Caco-2 (cell line): ENCODE measurements around the gene COL8A2. TPM values are rescaled to one million over a fixed set of nuclear protein-coding genes. Genes with fewer than 3 reads are reported as not detected.
A peak's percentile ranks its signal among the peaks of the same experiment; 100 is the strongest.

Source experiments
- BruUV-seq: library from RNA; stranded (reverse); fragments of 400-500 nt; replicated peaks from 2 replicates; lab custom pipeline; 2021; lab: Mats Ljungman, UMichigan
- CTCF ChIA-PET: fragments of 300-600 bp; sonication (Branson Sonifier 250); formaldehyde crosslinking; loops from one replicate; lab custom pipeline; 2022; ENCODE audit warnings: antibody characterized with exemption; lab: Charles Lee
- POLR2A ChIA-PET: fragments of 300-600 bp; sonication (Branson Sonifier 250); formaldehyde crosslinking; loops from one replicate; lab custom pipeline; 2022; ENCODE audit warnings: antibody characterized with exemption; lab: Charles Lee
- DNase-seq, 2 experiments: peaks; one replicate each; pipeline versions ENCODE4 v3.0.0 to v3.0.0-alpha.2; 2020 to 2022
- H3K27me3 ChIP-seq: replicated peaks from 2 replicates; pipeline ENCODE4 v1.6.0; 2011; ENCODE audit warnings: low read length; ENCODE audit not compliant: control insufficient read depth, insufficient read depth
- H3K36me3 ChIP-seq: 2 replicates; pipeline ENCODE4 v1.5.1; 2011; ENCODE audit warnings: low read length; ENCODE audit not compliant: control insufficient read depth, insufficient read depth
- H3K4me1 ChIP-seq: fragments of 250-450 bp; sonication (Bioruptor Pico); 2 replicates; pipeline ENCODE4 v1.5.1; 2020; ENCODE audit warnings: mild to moderate bottlenecking
- H3K4me3 ChIP-seq: 2 replicates; pipeline ENCODE4 v1.5.1; 2011; ENCODE audit warnings: low read depth, mild to moderate bottlenecking, control low read depth, low read length
- H3K9me3 ChIP-seq: fragments of 250-450 bp; sonication (Bioruptor Pico); 2 replicates; pipeline ENCODE4 v1.5.1; 2020; ENCODE audit warnings: mild to moderate bottlenecking, moderate library complexity
- H3K27ac Mint-ChIP-seq: one replicate; pipeline ENCODE4 v1.8.0; 2022; ENCODE audit warnings: mixed read lengths; ENCODE audit not compliant: unreplicated experiment
- H3K27me3 Mint-ChIP-seq: one replicate; pipeline ENCODE4 v1.8.0; 2022; ENCODE audit warnings: mixed read lengths; ENCODE audit not compliant: insufficient read depth, unreplicated experiment
- H3K36me3 Mint-ChIP-seq: one replicate; pipeline ENCODE4 v1.8.0; 2022; ENCODE audit warnings: mild to moderate bottlenecking, mixed read lengths; ENCODE audit not compliant: insufficient read depth, unreplicated experiment
- H3K4me1 Mint-ChIP-seq: one replicate; pipeline ENCODE4 v1.8.0; 2022; ENCODE audit warnings: low read depth, mixed read lengths; ENCODE audit not compliant: unreplicated experiment
- H3K4me3 Mint-ChIP-seq: one replicate; pipeline ENCODE4 v1.8.0; 2022; ENCODE audit warnings: mild to moderate bottlenecking, moderate library complexity, mixed read lengths; ENCODE audit not compliant: unreplicated experiment
- H3K9me3 Mint-ChIP-seq: one replicate; pipeline ENCODE4 v1.8.0; 2022; ENCODE audit warnings: mixed read lengths; ENCODE audit not compliant: unreplicated experiment
- intact Hi-C: fragments of 100-400 bp; cut with micrococcal nuclease; formaldehyde crosslinking; loops from one replicate; pipeline ENCODE4 v1.10.0; 2022; ENCODE audit not compliant: unreplicated experiment
- total RNA-seq: library from RNA; stranded (reverse); gene quantifications from 2 replicates; pipeline ENCODE4 v1.2.3, GENCODE V29; 2022
- TF ChIP-seq, protein P1 (sequence below), 2 experiments: fragments of 200-600 bp in 1 of 2; IDR thresholded peaks; 1 replicate in 1 of 2; 2 replicates in 1 of 2; pipeline versions ENCODE4 v1.5.1 to v1.8.0; 2011 to 2022; ENCODE audit warnings: antibody characterized with exemption in 1 of 2, control low read depth in 1 of 2, inconsistent platforms in 1 of 2, low read depth in 1 of 2, low read length in 1 of 2, mild to moderate bottlenecking in 1 of 2, moderate library complexity in 1 of 2; ENCODE audit not compliant: insufficient read depth in 1 of 2, severe bottlenecking in 1 of 2, unreplicated experiment in 1 of 2

COL8A2 gene
- total RNA-seq, 1 experiment from 2014 or later: 0.18 TPM

GRCh38 chr1:36135330-36135667, 10.3 kb upstream of the COL8A2 start:
- DNase-seq: no peak
- TF ChIP-seq, protein P1, sequence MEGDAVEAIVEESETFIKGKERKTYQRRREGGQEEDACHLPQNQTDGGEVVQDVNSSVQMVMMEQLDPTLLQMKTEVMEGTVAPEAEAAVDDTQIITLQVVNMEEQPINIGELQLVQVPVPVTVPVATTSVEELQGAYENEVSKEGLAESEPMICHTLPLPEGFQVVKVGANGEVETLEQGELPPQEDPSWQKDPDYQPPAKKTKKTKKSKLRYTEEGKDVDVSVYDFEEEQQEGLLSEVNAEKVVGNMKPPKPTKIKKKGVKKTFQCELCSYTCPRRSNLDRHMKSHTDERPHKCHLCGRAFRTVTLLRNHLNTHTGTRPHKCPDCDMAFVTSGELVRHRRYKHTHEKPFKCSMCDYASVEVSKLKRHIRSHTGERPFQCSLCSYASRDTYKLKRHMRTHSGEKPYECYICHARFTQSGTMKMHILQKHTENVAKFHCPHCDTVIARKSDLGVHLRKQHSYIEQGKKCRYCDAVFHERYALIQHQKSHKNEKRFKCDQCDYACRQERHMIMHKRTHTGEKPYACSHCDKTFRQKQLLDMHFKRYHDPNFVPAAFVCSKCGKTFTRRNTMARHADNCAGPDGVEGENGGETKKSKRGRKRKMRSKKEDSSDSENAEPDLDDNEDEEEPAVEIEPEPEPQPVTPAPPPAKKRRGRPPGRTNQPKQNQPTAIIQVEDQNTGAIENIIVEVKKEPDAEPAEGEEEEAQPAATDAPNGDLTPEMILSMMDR (IDR thresholded peaks at IDR 0.05; ENCODE audit: insufficient read depth in 1 of 2, low read depth in 1 of 2, low read length in 1 of 2, severe bottlenecking in 1 of 2, unreplicated experiment in 1 of 2): no peak
- H3K36me3 ChIP-seq: no peaks in the 10 kb centered on the region
- H3K36me3 Mint-ChIP-seq: peaks cover 11% of the 10 kb centered on the region
- POLR2A ChIA-PET: no interaction called here
- intact Hi-C loops: no loop called here
- H3K9me3 ChIP-seq: no peaks in the 10 kb centered on the region
- no peaks in the 10 kb centered on the region for H3K9me3 Mint-ChIP-seq
- BruUV-seq: no TSS peak
- no peaks in the 10 kb centered on the region for H3K4me1 Mint-ChIP-seq
- no peaks in the 10 kb centered on the region for H3K27me3 Mint-ChIP-seq
- H3K27me3 ChIP-seq: no peaks in the 10 kb centered on the region
- no peaks in the 10 kb centered on the region for H3K4me1 ChIP-seq
- H3K4me3 ChIP-seq: no peak overlapping the region
- no peak overlapping the region for H3K27ac Mint-ChIP-seq
- CTCF ChIA-PET: interaction anchor here (0.7 to 2.3 kb wide), 6 partner anchors 10 to 38 kb away, joined by 3 to 14 read pairs (median 6); partner anchors contain the start of gene TRAPPC3
- H3K4me3 Mint-ChIP-seq: no peak overlapping the region

- Mint-ChIP-seq H3K36me3 (peaks cover 5% of the 10 kb centered on the region), H3K27me3 (no peaks in the 10 kb centered on the region), H3K27ac (no peak overlapping the region), H3K9me3 (no peaks in the 10 kb centered on the region), H3K4me1 (no peaks in the 10 kb centered on the region), H3K4me3 (no peak overlapping the region)
- POLR2A ChIA-PET: no interaction called here
- Histone ChIP-seq H3K4me3 (no peak overlapping the region), H3K4me1 (no peaks in the 10 kb centered on the region), H3K9me3 (no peaks in the 10 kb centered on the region), H3K27me3 (no peaks in the 10 kb centered on the region), H3K36me3 (no peaks in the 10 kb centered on the region)
- CTCF ChIA-PET: interaction anchor here (0.7 to 2.3 kb wide), 6 partner anchors 10 to 38 kb away, joined by 3 to 14 read pairs (median 6); partner anchors contain the start of gene TRAPPC3
- peak; percentile 49 to 66 for DNase-seq
- intact Hi-C loops: loop anchor here (1.0 kb wide), 1 partner anchor 35 kb away; no protein-coding TSS in a partner anchor
- TF ChIP-seq, protein P1 (IDR thresholded peaks at IDR 0.05; ENCODE audit: insufficient read depth in 1 of 2, low read depth in 1 of 2, low read length in 1 of 2, severe bottlenecking in 1 of 2, unreplicated experiment in 1 of 2): peak; percentile 66 to 69
- BruUV-seq: no TSS peak
Measured at GRCh38 chr1:36134505-36135329, 9.7 kb upstream of the COL8A2 start.

GRCh38 chr1:36134031-36134430, 9.0 kb upstream of the COL8A2 start:
- Mint-ChIP-seq H3K27ac (no peak overlapping the region), H3K9me3 (no peaks in the 10 kb centered on the region), H3K4me3 (no peak overlapping the region), H3K4me1 (no peaks in the 10 kb centered on the region), H3K36me3 (peaks cover 5% of the 10 kb centered on the region), H3K27me3 (no peaks in the 10 kb centered on the region)
- H3K4me3 ChIP-seq: no peak overlapping the region
- POLR2A ChIA-PET: no interaction called here
- H3K9me3 ChIP-seq: no peaks in the 10 kb centered on the region
- no TSS peak for BruUV-seq
- no peaks in the 10 kb centered on the region for H3K4me1 ChIP-seq
- H3K36me3 ChIP-seq: no peaks in the 10 kb centered on the region
- DNase-seq: no peak
- intact Hi-C loops: loop anchor here (1.0 kb wide), 1 partner anchor 35 kb away; no protein-coding TSS in a partner anchor
- TF ChIP-seq, protein P1 (IDR thresholded peaks at IDR 0.05; ENCODE audit: insufficient read depth in 1 of 2, low read depth in 1 of 2, low read length in 1 of 2, severe bottlenecking in 1 of 2, unreplicated experiment in 1 of 2): no peak
- CTCF ChIA-PET: interaction anchor here (0.7 to 2.3 kb wide), 4 partner anchors 11 to 1515 kb away, joined by 6 to 14 read pairs (median 7); no protein-coding TSS in a partner anchor
- H3K27me3 ChIP-seq: no peaks in the 10 kb centered on the region
